HG03045 (cell line): ENCODE data around the gene NUP160.
"Not testable (repeated sequence)": the region's sequence is repeated elsewhere in the genome, so short reads cannot be mapped to it uniquely, and the experiment has no call there.

Experiments
- ATAC-seq: cut with Tn5 transposase; IDR thresholded peaks from one replicate; pipeline ENCODE4 v1.9.1; 2021; ENCODE audit warnings: mild to moderate bottlenecking, moderate library complexity; ENCODE audit not compliant: unreplicated experiment

The NUP160 gene

DNA sequence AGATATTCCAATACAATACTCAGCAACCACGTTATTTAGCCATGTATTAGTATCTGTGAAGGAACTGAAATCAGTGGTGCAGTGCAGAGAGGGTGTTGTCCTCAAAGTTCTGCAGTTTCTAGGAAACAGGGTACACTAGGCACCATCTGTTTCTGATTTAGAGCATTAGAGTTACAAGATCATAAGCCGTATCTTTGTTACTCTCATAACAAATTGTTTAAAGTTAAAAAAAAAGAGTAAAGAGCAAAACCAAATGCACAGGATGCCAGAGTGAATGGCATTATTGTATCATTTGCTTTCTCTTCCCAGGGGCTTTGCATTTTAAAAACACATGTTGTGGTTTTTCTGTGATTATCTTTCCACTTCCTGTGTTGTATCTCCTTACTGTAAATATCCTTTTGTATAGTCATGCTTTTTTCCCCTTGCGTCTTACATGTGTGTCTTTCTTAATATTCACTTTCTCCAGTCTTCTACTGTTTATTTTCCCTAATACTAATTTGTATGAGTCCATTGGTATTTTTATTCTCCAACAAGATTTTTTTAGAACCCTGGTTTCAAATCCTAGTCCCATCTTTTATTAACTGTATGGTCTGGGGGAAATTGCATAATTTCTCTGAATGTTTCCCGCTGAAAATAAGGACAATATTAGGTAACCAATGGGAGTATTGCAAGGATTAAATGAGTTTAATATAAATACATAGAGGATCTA lies 15.2 kb upstream of the NUP160 start:
- ATAC-seq, result no peak

DNA sequence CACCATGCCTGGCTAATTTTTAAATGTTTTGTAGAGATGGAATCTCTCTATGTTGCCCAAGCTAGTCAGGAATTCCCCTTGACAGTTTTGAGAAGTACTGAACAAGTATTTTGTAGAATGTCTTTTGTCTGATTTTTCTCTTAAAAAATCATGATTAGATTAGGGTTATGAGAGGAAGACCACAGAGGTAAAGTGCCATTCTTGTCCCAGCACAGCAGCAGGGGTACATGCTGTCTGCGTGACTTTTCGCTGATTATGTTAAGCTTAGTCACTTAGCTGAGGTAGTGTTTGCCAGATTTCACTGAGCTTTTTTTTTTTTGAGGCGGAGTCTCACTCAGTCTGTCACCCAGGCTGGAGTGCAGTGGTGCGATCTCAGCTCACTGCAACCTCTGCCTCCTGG lies 13.6 kb upstream of the NUP160 start:
- no peak for ATAC-seq

DNA sequence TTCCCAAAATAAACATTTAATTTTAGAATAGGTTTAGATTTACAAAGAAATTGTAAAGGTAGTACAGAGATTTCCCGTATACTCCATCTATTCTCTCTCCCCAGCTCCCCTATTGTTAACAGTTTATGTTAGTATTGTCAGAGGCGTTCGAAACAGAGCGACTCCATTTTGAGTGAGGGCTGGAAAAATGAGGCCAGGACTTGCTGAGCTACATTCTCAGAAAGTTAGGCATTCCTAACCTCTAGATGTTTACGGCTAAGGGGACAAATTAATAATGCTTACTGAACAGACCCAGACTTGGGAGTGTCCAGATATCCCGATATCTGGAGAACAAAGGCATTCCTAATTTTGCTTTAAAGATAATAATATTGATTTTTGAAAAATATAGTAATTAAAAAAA lies 12.4 kb upstream of the NUP160 start:
- ATAC-seq, result no peak

DNA sequence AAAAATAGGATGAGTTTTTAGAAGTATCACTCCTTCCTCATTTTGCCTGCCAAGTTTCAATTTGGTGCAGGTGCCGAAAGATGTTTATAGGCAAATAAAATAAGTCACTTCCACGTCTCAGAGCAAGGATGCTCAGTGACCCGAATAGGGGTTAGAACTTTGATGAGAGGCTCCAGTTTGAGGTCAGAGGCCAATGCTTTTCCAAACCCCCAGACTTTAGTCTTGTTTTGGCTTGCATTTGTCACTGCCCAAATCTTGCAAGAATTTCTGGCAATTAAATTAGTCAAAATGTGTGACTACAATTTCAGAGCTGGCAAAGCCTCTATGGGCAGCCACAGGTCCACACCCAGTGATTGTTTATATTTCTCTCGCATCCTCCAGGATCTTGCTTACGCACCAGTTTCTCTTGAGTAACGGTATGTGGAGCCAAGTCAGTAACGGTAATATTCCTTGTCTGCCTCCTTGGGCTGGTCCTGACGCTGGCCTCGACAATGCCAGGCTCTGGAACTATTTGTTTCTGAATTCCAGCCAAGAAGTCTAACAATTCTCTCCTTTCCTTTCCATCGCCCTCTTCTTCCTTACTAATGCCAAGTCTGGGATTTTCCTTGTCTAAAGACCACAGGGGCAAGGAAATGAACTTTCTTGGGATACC lies 9.9 kb upstream of the NUP160 start:
- no peak for ATAC-seq

DNA sequence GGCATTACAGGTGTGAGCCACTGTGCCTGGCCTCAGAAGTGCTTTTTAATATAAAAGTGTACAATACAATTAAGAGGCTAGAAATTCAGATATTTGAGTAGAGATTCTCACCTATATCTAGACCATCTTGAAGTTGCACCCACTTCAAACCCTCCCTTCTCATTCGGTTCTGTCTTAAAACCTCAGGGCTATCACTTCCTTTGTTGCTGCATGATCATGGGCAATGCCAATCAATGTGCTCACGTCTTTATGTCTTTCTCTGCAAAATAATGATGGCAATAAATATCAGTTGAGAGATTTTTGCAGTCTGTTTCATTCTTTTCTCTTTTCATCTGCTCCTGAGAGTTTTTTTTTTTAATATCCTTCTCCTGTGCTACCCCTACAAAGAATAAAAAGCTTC lies 9.3 kb upstream of the NUP160 start:
- no peak for ATAC-seq

DNA sequence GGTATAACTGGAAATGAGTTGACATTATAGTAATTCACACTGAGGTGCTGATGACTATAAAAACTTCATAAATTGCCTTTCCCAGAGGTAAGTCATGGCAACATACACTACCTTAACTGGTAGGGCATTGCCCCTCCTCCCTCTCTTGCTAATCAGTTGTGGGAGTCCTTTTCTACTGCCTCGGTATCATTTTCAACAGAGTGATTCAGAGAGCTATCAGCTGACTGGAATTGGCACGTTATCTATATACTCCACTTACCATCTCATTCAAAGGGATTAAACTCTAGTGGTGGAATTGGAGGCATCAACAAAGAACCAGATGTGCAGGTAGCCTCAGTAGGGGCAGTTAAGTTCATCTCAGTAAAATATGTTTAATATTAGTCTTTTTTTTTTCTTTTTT lies 8.0 kb upstream of the NUP160 start:
- no peak for ATAC-seq

DNA sequence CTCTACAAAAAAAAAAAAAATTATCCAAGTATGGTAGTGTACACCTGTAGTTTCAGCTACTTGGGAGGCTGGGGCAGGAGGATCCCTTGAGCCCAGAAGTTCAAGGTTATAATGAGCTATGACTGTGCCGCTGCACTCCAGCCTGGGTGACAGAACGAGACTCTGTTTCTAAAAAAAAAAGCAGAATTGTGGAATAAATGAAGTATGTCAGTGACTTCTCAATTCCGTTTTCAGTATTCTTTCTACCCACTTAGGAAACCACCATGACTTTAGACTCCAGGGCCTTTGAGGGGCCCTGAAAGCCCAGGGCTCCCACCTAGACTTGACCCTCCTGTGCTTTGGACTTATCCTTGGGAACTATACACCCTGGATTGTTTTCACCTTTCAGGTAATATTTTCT lies 6.5 kb upstream of the NUP160 start:
- ATAC-seq, result peak; percentile 49

DNA sequence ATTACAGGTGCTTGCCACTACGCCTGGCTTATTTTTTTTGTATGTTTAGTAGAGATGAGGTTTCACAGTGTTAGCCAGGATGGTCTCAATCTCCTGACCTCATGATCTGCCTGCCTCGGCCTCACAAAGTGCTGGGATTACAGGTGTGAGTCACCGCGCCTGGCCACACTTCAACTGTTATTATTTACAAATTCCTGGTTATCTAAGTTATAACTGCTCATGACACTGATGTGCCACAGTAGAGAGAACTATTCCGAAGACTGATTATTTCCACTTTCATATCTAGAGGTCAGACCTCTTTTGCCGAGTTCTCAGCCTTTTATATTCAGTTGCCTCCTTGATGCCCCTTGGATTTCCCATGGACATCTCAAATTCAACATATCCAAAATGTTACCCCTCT lies 3.9 kb upstream of the NUP160 start:
- ATAC-seq, result no peak

DNA sequence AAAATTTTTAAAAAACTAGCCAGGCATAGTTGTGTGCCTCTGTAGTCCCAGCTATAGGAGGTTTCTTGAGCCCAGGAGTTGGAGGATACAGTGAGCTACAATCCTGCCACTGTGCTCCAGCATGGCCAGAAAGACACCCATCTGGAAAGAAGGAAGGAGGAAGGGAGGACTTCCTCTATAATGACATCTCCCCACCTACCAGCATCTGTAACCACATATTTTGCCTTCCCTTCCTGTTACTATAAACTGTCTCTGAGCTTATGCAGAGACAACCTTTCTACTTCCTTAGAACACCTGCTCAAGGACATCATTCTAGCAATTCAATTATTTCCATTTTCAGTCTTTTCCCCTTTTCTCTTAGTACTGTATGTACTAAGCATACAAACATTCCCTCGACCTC lies 2.2 kb upstream of the NUP160 start:
- ATAC-seq, result peak; percentile 31

DNA sequence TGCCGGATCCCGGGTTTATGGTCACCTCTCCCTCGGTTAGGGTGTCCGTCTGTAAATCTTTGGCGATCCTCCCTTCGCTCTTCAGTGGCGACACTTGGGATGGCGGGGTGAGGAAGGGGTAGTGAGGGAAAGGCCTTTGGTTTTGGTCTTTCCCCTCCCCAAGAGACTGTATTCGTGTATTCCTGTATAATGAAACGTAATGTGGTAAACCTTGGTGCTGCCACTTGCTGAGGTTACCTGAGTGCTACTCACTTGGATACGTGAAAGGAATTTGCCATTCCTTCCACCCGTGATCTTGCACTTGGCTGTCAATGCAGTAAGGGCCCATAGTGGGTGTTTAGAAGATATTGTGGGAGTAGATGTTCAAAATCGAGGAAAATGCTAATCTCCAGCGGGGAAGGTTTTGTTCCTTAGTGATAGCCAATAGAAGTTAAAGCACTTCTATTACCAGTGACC lies 578 bp upstream of the NUP160 start:
- peak; percentile 5 for ATAC-seq

DNA sequence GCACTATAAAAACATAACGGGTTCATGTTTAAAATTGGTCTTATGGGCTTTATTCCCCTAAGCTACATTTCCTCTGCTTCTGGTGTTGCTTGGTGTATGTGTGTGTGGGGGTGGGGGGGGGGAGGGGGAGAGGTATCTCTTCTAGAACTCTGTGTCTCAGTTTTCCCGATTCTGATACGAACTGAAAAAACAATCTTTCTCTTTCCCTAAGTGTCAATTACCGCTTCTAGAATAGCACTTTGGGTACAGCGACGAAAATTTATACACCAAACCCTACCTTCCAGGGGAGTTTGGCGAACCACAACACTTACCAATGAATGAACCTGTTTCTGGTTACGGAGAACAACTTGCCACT lies 636 bp downstream of the NUP160 start:
- ATAC-seq, result no peak

DNA sequence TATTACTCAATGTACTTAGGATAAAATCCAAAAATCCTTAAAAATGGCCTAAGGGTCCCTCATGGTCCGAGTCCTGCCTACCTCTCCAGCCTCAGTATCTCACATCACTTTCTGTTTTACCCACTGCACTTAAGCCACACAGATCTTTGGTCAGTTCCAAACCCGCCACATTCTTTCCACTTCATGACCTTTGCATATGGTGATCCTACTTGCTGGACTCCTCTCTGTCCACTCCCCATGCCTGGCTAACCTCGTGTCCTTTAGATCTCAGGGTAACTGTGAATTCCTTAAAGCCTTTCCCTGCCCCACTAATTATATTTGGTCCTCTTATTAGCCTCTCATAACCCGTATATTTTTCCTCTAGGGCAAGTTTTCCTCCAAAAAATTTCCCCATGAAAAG lies 1.2 kb downstream of the NUP160 start:
- ATAC-seq, result no peak

DNA sequence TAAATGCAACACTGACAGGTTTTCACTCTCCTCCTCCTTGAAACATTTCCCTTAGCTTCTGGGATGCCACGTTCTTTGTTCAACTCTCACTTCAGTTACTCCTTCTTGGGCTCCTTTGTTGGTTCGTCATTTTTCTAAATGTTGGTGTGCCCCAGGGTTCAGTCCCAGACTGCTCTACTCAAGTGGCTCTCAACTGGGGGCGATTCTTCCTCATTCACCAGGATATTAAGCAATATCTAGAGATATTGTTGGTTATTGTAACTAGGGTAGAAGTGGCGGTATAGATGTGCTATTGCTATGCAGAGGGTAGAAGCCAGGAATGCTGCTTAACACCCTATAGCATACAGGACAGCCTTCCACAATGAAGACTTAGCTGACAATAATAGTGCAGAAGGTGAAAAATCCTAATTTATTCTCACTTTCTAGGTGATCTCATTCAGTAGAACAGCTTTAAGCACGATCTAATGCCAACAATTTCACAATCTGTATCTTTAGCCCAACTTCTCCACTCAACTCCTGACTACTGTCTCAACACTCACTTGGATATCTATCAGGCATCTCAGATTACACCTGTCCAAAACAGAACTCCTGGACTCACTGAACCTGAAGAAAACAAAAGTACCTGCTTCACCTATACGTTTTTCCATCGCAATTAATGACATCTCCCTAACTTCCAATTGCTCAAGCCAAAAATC lies 4.6 kb downstream of the NUP160 start:
- ATAC-seq, result no peak

DNA sequence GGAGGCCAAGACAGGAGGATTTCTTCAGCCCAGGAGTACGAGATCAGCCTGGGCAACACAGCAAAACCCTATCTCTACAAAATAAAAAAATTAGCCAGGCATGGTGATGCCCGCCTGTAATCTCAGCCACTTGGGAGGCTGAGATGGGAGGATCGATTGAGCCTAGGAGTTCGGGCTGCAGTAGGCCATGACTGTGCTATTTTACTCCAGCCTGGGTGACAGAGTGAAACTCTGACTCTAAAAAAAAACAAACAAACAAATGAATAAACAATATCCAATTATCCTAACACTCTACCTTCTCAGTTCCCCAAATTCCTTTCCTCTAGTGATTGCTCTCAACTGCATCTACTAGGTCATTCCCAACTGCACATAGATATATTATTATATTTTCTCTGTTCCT lies 5.4 kb downstream of the NUP160 start:
- no peak for ATAC-seq

DNA sequence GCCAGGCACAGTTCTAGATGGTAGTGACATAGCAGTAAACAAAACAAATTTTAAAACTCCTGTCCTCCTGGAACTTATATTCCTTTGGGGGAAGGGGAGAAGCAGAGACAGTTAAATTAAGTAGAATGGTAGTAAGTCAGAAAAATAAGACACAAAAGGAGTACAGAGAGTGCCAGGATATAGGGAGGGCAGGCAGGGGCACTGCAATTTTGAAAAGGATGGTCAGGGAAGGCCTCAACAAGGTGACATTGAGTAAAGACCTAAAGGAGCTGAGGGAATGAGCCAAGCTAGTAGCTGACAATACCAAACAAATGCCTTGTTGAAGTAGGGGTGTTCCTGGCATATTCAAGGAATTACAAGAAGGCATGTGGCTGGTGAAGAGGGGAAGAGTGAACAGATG lies 10.2 kb downstream of the NUP160 start:
- no peak for ATAC-seq

DNA sequence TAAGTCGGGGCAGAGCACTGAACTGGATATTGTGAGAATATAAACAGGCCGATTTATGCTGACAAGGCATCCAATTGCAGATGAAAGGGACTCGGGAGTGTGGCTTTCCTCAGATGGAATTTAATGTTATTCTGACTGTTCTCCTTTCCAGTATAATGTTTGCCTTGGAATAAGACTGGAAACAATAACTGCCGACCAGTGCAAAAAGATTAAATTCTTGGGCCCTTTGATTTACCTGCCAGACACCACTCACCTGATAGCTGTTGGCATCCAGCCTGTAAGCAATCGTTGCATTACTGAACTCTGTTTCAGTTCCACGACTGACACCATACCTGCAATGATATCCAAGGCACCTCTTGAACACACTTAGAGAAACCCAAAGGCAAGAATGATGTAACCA lies 10.9 kb downstream of the NUP160 start:
- no peak for ATAC-seq

DNA sequence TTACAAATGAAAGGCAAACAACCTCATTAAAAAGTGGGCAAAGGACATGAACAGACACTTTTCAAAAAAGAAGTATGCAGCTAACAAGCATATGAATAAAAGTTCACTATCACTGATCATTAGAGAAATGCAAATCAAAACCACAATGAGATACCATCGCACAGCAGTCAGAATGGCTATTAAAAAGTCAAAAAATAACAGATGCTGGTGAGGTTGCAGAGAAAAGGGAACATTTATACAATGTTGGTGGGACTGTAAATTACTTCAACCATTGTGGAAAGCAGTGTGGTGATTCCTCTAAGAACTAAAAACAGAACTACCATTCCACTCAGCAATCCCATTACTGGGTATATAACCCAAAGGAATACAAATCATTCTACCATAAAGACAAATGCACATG lies 18.1 kb downstream of the NUP160 start:
- ATAC-seq, result not testable (repeated sequence)

DNA sequence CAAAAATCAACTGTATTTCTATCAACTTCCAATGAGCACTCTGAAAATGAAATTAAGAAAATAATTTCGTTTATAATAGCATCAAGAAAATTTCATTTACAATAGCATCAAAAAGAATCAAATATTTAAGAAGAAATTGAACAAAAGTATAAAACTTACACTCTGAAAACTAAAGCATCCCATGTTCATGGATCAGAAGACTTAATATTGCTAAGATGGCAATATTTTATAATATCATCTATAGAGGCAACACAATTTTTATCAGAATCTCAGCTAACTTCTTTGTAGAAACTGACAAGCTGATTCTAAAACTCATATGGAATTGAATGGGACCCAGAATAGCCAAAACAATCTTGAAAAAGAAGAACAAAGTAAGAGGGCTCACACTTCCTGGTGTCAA lies 19.9 kb downstream of the NUP160 start:
- ATAC-seq, result no peak

DNA sequence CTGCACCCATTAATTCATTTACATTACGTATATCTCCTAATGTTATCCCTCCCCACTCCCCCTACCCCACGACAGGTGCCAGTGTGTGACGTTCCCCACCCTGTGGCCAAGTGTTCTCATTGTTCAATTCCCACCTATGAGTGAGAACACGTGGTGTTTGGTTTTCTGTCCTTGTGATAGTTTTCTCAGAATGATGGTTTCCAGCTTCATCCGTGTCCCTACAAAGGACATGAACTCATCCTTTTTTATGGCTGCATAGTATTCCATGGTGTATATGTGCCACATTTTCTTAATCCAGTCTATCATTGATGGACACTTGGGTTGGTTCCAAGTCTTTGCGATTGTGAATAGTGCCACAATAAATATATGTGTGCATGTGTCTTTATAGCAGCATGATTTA lies 25.5 kb downstream of the NUP160 start:
- not testable (repeated sequence) for ATAC-seq

DNA sequence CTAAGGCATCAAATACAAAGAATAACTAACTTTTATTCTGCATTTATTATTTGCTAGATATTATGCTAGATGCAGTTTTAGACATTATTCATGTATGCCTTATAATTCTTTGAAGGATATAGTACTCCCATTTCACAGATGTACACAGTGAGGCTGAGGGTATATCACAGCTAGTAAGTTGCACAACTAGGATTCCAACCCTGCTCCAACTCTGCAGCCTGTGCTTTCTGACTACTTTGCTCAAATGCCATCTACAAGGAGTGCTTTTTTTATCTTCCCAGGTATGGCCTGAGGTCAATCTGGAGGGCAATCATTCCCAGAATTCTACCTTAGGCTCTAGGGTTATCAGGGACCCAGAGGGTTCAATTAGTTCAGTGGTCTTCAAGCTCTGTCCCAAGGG lies 28.4 kb downstream of the NUP160 start:
- ATAC-seq, result no peak

DNA sequence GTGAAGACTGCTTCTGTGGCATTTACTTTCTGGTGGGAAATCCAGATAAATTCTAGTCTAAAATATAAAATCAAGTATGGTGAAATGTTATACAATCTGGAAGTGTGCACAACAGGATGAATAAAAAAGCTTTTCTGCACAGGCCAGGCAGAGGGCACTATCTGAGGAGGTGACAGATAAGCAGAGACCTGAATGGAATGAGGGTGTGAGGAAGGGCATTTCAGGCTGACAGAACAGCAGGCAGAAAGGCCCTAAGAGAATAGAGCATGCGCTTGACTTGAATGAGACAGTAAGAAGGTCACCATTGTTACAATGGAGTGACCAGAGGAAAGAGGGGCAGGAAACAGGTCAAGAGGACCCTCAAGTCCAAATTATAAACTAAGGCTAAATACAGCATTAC lies 47.4 kb downstream of the NUP160 start:
- no peak for ATAC-seq

DNA sequence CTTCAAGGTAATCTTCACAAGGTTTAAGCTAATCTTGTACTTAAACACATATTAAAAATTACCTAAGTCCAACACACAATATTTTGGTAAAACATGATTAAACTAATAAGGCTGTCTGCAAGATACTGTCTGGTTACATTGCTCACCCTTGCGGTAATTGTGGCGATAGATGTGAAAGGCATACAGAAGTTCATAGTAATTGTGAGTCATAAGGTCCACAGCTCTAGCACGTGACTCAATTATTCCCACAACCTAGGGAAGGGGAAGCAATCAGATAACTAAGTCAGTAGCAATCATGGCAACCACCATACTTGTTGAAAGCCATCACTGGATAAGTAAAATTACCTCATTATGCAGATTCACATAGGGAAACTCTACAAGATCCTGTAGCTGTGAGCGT lies 50.5 kb downstream of the NUP160 start:
- no peak for ATAC-seq
